GM23338 (cell line): ENCODE results near the gene CHAT.

Experiments
- CREB1 ChIP-seq: fragments of 250-450 bp; sonication (Bioruptor Pico); IDR thresholded peaks from 2 replicates; pipeline ENCODE4 v1.5.0; 2020; ENCODE audit warnings: low read depth, mild to moderate bottlenecking, moderate library complexity
- EZH2 ChIP-seq: fragments of 200-600 bp; sonication (generic); IDR thresholded peaks from one replicate; pipeline ENCODE4 v1.8.0; 2017; ENCODE audit warnings: antibody characterized with exemption, mild to moderate bottlenecking, low read depth; ENCODE audit not compliant: unreplicated experiment
- EZH2phosphoT487 ChIP-seq: fragments of 200-600 bp; sonication (generic); IDR thresholded peaks from one replicate; pipeline ENCODE4 v1.8.1; 2018; ENCODE audit warnings: antibody characterized with exemption; ENCODE audit not compliant: unreplicated experiment
- JUNB ChIP-seq: IDR thresholded peaks from one replicate; pipeline ENCODE4 v1.6.1; 2016; ENCODE audit warnings: antibody characterized with exemption; ENCODE audit not compliant: unreplicated experiment
- POLR2AphosphoS5 ChIP-seq: IDR thresholded peaks from 2 replicates; pipeline ENCODE4 v1.6.1; 2016; ENCODE audit warnings: antibody characterized with exemption, low read depth
- STAT1 ChIP-seq: IDR thresholded peaks from one replicate; pipeline ENCODE4 v1.6.1; 2016; ENCODE audit warnings: antibody characterized with exemption; ENCODE audit not compliant: unreplicated experiment
- ZNF114 ChIP-seq: fragments of 250-450 bp; sonication (Bioruptor Pico); IDR thresholded peaks from 2 replicates; pipeline ENCODE4 v1.5.0; 2020; ENCODE audit warnings: mild to moderate bottlenecking, moderate library complexity
- ZNF331 ChIP-seq: fragments of 250-450 bp; sonication (Bioruptor Pico); IDR thresholded peaks from 2 replicates; pipeline ENCODE4 v1.5.0; 2020; ENCODE audit warnings: low read depth, mild to moderate bottlenecking, moderate library complexity
- TF ChIP-seq, protein P1 (sequence below), 2 experiments: fragments of 200-600 bp in 1 of 2; sonication (generic) in 1 of 2; conservative IDR thresholded peaks; 2 replicates each; pipeline versions ENCODE4 v1.5.1 to v1.6.1; 2016 to 2017; ENCODE audit warnings: antibody characterized with exemption in 2 of 2, low read depth in 2 of 2, mild to moderate bottlenecking in 2 of 2, moderate library complexity in 1 of 2
- TF ChIP-seq, protein P2 (sequence below): IDR thresholded peaks from one replicate; pipeline ENCODE4 v1.6.1; 2018; ENCODE audit warnings: antibody characterized with exemption; ENCODE audit not compliant: unreplicated experiment
- TF ChIP-seq, protein P3 (sequence below): IDR thresholded peaks from 2 replicates; pipeline ENCODE4 v1.6.1; 2016; ENCODE audit warnings: antibody characterized with exemption

DNA sequence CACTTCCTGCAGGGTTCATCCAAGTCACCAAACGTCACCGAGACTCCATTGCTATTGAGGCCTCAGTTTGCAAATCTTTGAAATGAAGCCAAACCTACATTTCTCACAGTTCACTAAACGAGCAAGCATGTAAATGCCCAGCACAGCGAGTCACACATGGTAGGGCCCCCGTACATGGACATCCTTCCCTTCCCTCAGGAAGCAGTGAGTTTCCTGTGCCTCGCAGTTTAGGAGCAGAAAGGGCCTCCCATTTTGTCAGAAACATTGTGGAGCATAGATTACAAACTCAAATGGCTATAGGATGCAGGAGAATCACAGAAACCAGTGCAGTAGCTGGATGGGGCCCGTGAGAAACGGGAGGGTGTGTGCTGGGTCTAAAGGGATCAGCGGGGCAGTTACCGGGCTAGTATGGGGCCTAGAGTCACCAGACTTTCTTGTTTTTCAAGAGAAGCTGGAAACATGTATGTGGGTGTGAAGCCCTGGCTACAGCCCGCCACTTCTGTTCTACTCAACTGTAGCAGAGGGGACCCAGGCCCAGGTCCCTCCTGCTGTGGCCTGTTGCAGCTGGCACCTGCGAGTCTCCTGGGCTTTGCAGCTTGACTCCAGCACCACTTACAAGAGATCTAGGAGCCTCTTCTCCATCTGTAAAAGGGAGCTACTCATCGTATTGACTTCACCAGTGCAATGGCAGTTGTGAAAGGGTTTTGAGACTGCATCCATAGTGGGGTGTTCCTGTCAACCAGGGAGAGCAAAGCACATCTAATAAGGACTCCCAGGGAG, 17.9 kb upstream of the CHAT start:
- TF ChIP-seq EZH2 (no peak), CREB1 (CRISPR knock-in tag) (no peak), STAT1 (no peak), POLR2AphosphoS5 (no peak), JUNB (no peak), ZNF331 (no peak), EZH2phosphoT487 (no peak), ZNF114 (CRISPR knock-in tag) (no peak)
- TF ChIP-seq, protein P1, sequence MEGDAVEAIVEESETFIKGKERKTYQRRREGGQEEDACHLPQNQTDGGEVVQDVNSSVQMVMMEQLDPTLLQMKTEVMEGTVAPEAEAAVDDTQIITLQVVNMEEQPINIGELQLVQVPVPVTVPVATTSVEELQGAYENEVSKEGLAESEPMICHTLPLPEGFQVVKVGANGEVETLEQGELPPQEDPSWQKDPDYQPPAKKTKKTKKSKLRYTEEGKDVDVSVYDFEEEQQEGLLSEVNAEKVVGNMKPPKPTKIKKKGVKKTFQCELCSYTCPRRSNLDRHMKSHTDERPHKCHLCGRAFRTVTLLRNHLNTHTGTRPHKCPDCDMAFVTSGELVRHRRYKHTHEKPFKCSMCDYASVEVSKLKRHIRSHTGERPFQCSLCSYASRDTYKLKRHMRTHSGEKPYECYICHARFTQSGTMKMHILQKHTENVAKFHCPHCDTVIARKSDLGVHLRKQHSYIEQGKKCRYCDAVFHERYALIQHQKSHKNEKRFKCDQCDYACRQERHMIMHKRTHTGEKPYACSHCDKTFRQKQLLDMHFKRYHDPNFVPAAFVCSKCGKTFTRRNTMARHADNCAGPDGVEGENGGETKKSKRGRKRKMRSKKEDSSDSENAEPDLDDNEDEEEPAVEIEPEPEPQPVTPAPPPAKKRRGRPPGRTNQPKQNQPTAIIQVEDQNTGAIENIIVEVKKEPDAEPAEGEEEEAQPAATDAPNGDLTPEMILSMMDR (conservative IDR thresholded peaks at IDR 0.05; ENCODE audit: low read depth in 2 of 2), result no peak
- TF ChIP-seq, protein P2, sequence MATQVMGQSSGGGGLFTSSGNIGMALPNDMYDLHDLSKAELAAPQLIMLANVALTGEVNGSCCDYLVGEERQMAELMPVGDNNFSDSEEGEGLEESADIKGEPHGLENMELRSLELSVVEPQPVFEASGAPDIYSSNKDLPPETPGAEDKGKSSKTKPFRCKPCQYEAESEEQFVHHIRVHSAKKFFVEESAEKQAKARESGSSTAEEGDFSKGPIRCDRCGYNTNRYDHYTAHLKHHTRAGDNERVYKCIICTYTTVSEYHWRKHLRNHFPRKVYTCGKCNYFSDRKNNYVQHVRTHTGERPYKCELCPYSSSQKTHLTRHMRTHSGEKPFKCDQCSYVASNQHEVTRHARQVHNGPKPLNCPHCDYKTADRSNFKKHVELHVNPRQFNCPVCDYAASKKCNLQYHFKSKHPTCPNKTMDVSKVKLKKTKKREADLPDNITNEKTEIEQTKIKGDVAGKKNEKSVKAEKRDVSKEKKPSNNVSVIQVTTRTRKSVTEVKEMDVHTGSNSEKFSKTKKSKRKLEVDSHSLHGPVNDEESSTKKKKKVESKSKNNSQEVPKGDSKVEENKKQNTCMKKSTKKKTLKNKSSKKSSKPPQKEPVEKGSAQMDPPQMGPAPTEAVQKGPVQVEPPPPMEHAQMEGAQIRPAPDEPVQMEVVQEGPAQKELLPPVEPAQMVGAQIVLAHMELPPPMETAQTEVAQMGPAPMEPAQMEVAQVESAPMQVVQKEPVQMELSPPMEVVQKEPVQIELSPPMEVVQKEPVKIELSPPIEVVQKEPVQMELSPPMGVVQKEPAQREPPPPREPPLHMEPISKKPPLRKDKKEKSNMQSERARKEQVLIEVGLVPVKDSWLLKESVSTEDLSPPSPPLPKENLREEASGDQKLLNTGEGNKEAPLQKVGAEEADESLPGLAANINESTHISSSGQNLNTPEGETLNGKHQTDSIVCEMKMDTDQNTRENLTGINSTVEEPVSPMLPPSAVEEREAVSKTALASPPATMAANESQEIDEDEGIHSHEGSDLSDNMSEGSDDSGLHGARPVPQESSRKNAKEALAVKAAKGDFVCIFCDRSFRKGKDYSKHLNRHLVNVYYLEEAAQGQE, result no peak
- TF ChIP-seq, protein P3, sequence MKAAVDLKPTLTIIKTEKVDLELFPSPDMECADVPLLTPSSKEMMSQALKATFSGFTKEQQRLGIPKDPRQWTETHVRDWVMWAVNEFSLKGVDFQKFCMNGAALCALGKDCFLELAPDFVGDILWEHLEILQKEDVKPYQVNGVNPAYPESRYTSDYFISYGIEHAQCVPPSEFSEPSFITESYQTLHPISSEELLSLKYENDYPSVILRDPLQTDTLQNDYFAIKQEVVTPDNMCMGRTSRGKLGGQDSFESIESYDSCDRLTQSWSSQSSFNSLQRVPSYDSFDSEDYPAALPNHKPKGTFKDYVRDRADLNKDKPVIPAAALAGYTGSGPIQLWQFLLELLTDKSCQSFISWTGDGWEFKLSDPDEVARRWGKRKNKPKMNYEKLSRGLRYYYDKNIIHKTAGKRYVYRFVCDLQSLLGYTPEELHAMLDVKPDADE, result no peak
